ENCODE results near the gene OR8K3.
A peak's percentile ranks its signal among the peaks of the same experiment; 100 is the strongest.

OR8K3 gene

GRCh38 chr11:56314844-56315243, at the start of gene OR8K3:
Gene OR8K3 (plus strand): TSS chr11:56315144. CDS start chr11:56318307, 3,163 bp downstream.
- no peak for DNase-seq

GRCh38 chr11:56271092-56271491, 43.9 kb upstream of the OR8K3 start:
- DNase-seq = peak; percentile 11

DNA sequence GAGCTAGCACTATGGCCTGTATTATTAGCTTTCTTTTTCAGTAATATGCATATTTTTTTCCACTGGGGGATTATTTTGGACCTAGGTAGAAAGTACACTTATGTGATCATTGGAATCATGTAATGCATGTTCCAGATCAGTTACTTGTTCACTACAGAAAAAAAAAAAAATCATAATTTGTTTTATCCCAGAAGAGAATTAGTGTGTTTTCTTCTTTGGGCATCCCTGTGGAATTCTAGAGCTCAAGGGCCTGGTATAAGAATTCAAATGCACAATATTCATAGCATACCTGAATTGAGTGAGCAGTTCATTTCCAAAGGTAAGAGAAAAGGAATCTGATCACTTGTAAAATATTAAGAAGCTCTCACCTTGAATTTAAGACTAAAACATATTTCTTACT, 41.1 kb upstream of the OR8K3 start, which contains the start of gene OR5T1:
OR5T1 (plus strand) TSS at position 301 of the 400 bp plus-strand sequence. CDS start 1,485 bp downstream, outside the sequence.
- no peak for DNase-seq

GRCh38 chr11:56292154-56292553, 22.8 kb upstream of the OR8K3 start, which contains the start of gene OR8H1:
Gene OR8H1 (minus strand): TSS chr11:56292254. CDS start chr11:56291062, 1,192 bp downstream.
- no peak for DNase-seq

GRCh38 chr11:56296898-56297297, 18.0 kb upstream of the OR8K3 start:
- no peak for DNase-seq

DNA sequence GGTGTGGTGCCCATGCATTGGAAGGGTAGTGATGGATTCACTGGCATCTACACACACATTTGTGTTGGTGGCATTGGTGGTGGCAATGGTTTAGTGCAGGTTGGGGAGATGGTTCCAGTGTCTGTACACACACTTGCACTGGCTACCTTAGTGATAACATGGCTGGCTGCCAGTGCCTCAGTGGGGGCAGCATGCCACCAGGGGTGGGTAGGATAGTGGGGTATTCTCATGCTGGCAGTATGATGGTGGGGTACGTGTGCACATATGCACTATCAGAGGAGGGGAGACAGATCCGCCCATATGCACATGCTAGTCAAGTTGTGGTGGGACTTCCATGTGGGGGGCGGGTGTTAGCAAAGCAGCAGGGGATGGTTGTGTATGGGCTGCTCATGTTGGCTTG, 7.1 kb upstream of the OR8K3 start:
- no peak for DNase-seq

DNA sequence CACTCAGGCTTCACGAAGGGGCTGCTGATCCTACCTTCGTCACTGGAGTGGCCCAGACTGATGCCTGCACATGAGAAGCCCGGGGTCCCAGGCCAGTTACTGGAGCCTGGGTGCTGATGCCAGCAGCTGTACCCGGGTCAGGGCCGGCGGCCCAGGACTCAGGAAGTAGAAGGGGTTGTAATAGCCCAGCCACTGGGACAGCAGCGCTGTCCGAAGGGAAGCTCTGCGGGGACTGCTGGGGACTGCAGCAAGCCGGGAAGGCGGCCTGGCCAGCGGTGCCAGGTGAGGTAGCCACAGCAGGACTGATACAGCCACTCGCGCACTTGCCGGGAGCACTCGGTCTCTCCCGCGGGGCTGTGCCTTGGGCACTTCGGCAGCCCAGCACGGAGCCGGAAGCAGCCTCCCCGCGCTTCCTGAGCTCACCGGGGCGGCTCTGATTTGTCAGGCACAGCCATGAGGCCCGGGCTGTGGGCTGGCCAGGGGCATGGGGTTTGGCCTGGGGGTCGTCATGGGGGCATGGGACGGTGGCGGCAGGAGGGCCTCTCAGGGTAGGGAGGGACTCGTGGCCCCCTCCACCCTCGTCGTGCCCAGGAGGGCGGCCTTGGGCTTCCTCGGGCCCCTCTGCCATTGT, 17.0 kb downstream of the OR8K3 start:
- no peak for DNase-seq

DNA sequence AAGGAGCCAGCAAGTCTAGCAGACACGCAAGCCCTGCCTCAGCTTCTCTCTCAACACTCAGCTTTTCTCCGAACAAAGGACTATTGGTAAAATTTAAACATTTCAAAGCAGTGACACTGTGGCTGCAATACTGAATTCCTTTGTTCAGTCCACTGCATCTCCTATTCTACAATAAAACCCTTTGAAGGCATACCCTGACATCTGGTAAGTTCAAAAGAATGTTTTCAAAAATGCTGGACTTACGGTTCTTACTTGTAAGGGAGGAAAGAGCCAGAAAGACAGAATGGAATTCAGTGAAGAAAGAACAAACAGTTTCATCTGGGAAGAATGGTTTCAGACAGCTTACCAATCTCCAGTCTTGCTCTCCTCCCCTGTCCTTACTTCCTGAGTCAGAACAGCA, 18.2 kb downstream of the OR8K3 start:
- DNase-seq = no peak

DNA sequence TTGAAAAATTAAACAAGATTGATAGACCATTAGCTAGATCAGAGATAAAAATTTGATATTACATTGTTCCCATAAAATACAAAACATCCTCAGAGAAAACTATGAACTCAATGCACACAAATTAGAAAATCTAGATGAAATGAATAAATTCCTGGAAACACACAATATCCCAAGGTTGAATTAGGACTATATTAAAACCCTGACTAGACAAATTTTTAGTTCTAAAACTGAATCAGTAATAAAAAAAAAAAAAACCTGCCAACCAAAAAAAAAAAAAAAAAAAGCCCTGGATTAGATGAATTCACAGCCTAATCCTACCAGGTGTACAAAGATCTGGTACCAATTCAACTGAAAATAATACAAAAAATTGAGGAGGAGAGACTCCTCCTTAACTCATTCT, 25.3 kb downstream of the OR8K3 start:
- DNase-seq = no peak

DNA sequence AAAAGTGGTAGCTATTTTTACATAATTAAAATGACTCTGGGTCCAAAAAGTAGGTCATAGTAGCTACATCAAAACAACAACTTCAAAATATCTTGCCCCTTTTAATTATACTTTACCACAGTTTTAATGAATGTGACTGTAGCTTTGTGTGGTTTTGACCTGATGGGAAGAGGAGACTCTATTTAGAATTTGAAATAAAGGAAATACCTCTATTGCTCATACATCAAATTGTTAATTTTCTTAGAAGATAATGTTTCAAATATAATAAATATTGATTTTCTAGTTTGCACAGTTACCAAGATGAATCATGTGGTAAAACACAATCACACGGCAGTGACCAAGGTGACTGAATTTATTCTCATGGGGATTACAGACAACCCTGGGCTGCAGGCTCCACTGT, 30.8 kb downstream of the OR8K3 start, which contains the start of gene OR8K1:
OR8K1 (plus strand) TSS at position 301 of the 400 bp plus-strand sequence; CDS start at position 301, 0 bp downstream.
- no peak for DNase-seq

DNA sequence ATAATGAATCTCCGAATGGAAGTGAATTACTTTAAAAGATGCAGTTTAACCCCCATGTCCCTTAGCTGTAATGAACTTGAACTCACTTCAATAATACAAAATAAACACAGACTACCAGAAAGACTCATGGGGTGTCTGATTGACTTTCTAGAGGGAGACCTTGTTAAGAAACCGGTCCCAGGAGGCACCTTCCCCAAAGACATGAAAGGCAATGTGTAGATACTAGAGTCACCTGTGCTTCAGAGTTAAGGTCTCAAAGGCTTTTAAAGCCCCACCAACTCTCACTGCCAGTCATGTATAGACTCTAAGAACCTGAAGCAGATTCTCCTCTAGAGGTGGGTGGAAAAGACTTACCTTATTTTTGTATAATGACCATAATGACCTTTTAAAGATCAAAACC, 39.0 kb downstream of the OR8K3 start, which contains the start of gene OR8J1:
OR8J1 (plus strand) TSS at position 301 of the 400 bp plus-strand sequence. CDS start 5,956 bp downstream, outside the sequence.
- DNase-seq = no peak
